GM23338 (cell line): ENCODE results near the gene ATCAY. TPM values are rescaled to one million over a fixed set of nuclear protein-coding genes. Genes with fewer than 3 reads are reported as not detected.

Experiments
- ATAC-seq: fragments of 200-7000 bp; cut with Tn5 transposase; 3 replicates; pipeline ENCODE4 v1.9.1; 2020
- DNase-seq: peaks from one replicate; pipeline ENCODE4 v3.0.0-alpha.2; 2015; ENCODE audit warnings: low spot score
- H2AFZ ChIP-seq: fragments of 200-600 bp; sonication (generic); 2 replicates; pipeline ENCODE4 v1.8.0; 2016; ENCODE audit warnings: antibody characterized with exemption, mild to moderate bottlenecking, moderate library complexity
- H3F3A ChIP-seq: fragments of 200-600 bp; sonication (generic); replicated peaks from 2 replicates; pipeline ENCODE4 v1.8.0; 2017; ENCODE audit warnings: antibody characterized with exemption, mixed run types, low read depth
- H3K27ac ChIP-seq: fragments of 200-600 bp; sonication (generic); 2 replicates; pipeline ENCODE4 v1.6.1; 2016; ENCODE audit warnings: low read depth
- H3K27me3 ChIP-seq: fragments of 200-600 bp; sonication (generic); 2 replicates; pipeline ENCODE4 v1.8.0; 2016; ENCODE audit warnings: mild to moderate bottlenecking, mixed run types, moderate library complexity; ENCODE audit not compliant: insufficient read depth
- H3K36me3 ChIP-seq: fragments of 200-600 bp; sonication (generic); 2 replicates; pipeline ENCODE4 v1.8.0; 2016; ENCODE audit warnings: mild to moderate bottlenecking; ENCODE audit not compliant: insufficient read depth
- H3K4me1 ChIP-seq: fragments of 200-600 bp; sonication (generic); 2 replicates; pipeline ENCODE4 v1.8.0; 2016; ENCODE audit warnings: mild to moderate bottlenecking, moderate library complexity; ENCODE audit not compliant: insufficient read depth
- H3K4me2 ChIP-seq: fragments of 200-600 bp; sonication (generic); 2 replicates; pipeline ENCODE4 v1.7.1; 2017; ENCODE audit warnings: mixed run types
- H3K4me3 ChIP-seq: fragments of 200-600 bp; sonication (generic); 2 replicates; pipeline ENCODE4 v1.6.1; 2016; ENCODE audit warnings: mixed run types
- H3K79me2 ChIP-seq: fragments of 200-600 bp; sonication (generic); replicated peaks from 2 replicates; pipeline ENCODE4 v1.8.0; 2017; ENCODE audit warnings: mild to moderate bottlenecking; ENCODE audit not compliant: insufficient read depth
- H3K9me2 ChIP-seq: fragments of 200-600 bp; sonication (generic); 2 replicates; pipeline ENCODE4 v1.8.0; 2017; ENCODE audit not compliant: insufficient read depth
- H4K20me1 ChIP-seq: fragments of 200-600 bp; sonication (generic); replicated peaks from 2 replicates; pipeline ENCODE4 v1.8.0; 2017; ENCODE audit warnings: mild to moderate bottlenecking; ENCODE audit not compliant: insufficient read depth
- H3K27ac Mint-ChIP-seq: 2 replicates; pipeline ENCODE4 v1.8.0; 2020; ENCODE audit warnings: inconsistent platforms, mild to moderate bottlenecking, moderate library complexity, mixed read lengths
- H3K27me3 Mint-ChIP-seq: 3 replicates; pipeline ENCODE4 v1.8.0; 2022; ENCODE audit warnings: low read depth, mild to moderate bottlenecking, moderate library complexity, mixed read lengths, inconsistent platforms; ENCODE audit not compliant: insufficient read depth, poor library complexity
- H3K36me3 Mint-ChIP-seq: 3 replicates; pipeline ENCODE4 v1.8.0; 2021; ENCODE audit warnings: low read depth, mild to moderate bottlenecking, inconsistent platforms, moderate library complexity, mixed read lengths
- H3K4me1 Mint-ChIP-seq: 3 replicates; pipeline ENCODE4 v1.8.0; 2020; ENCODE audit warnings: mild to moderate bottlenecking, inconsistent platforms, mixed read lengths
- H3K4me3 Mint-ChIP-seq: 3 replicates; pipeline ENCODE4 v1.8.0; 2021; ENCODE audit warnings: moderate library complexity, mild to moderate bottlenecking, inconsistent platforms, mixed read lengths
- H3K9me3 Mint-ChIP-seq: 3 replicates; pipeline ENCODE4 v1.8.0; 2020; ENCODE audit warnings: moderate library complexity, mild to moderate bottlenecking, inconsistent platforms, mixed read lengths
- JUNB ChIP-seq: IDR thresholded peaks from one replicate; pipeline ENCODE4 v1.6.1; 2016; ENCODE audit warnings: antibody characterized with exemption; ENCODE audit not compliant: unreplicated experiment
- ZNF114 ChIP-seq: fragments of 250-450 bp; sonication (Bioruptor Pico); IDR thresholded peaks from 2 replicates; pipeline ENCODE4 v1.5.0; 2020; ENCODE audit warnings: mild to moderate bottlenecking, moderate library complexity
- ZNF462 ChIP-seq: fragments of 250-450 bp; sonication (Bioruptor Pico); IDR thresholded peaks from 2 replicates; pipeline ENCODE4 v1.5.0; 2020; ENCODE audit warnings: mild to moderate bottlenecking, moderate library complexity
- polyA plus RNA-seq: library from polyadenylated mRNA; unstranded; fragments of >200 nt; fragmentation: Nextera tagmentation; extraction: Ambion mirVana; gene quantifications from 2 replicates; pipeline ENCODE4 v1.2.1, GENCODE V29; 2016
- total RNA-seq: library from RNA; depleted of rRNA; stranded (reverse); fragments of >200 nt; shearing (Covaris generic); gene quantifications from 2 replicates; pipeline ENCODE4 v1.2.3, GENCODE V29; 2014
- TF ChIP-seq, protein P1 (sequence below), 2 experiments: fragments of 200-600 bp in 1 of 2; sonication (generic) in 1 of 2; conservative IDR thresholded peaks; 2 replicates each; pipeline versions ENCODE4 v1.5.1 to v1.6.1; 2016 to 2017; ENCODE audit warnings: antibody characterized with exemption in 2 of 2, low read depth in 2 of 2, mild to moderate bottlenecking in 2 of 2, moderate library complexity in 1 of 2

ATCAY gene
- total and polyA plus RNA-seq, 2 experiments from 2014 or later = 16.9 to 45.7 TPM

DNA sequence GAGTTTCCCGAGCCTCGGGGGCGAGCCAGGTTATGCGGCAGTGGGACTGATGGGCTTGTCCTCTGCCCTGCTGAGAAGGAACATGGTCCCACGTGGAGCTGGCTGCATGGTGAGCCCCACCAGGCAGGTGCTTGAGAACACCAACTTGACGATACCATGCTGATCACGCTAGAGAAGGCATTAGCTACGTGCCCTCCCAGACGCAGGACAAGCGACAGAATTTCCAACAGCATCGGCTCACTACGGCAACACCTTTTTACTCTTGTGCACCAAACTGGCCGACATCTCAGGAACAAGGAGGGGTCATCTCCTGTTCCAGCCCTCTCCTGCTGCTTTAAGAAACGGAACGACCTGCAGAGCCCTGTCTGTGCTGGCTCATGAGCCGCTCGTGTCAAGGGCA, 20.0 kb upstream of the ATCAY start (continued):
- TF ChIP-seq ZNF462 (CRISPR knock-in tag) = no peak
- no peak for TF ChIP-seq ZNF114 (CRISPR knock-in tag)
- TF ChIP-seq, protein P1, sequence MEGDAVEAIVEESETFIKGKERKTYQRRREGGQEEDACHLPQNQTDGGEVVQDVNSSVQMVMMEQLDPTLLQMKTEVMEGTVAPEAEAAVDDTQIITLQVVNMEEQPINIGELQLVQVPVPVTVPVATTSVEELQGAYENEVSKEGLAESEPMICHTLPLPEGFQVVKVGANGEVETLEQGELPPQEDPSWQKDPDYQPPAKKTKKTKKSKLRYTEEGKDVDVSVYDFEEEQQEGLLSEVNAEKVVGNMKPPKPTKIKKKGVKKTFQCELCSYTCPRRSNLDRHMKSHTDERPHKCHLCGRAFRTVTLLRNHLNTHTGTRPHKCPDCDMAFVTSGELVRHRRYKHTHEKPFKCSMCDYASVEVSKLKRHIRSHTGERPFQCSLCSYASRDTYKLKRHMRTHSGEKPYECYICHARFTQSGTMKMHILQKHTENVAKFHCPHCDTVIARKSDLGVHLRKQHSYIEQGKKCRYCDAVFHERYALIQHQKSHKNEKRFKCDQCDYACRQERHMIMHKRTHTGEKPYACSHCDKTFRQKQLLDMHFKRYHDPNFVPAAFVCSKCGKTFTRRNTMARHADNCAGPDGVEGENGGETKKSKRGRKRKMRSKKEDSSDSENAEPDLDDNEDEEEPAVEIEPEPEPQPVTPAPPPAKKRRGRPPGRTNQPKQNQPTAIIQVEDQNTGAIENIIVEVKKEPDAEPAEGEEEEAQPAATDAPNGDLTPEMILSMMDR (conservative IDR thresholded peaks at IDR 0.05; ENCODE audit: low read depth in 2 of 2) = no peak

GRCh38 chr19:3862826-3863500, 17.5 kb upstream of the ATCAY start:
- H3K9me2 ChIP-seq = no peaks in the 10 kb centered on the region
- H3K4me1 ChIP-seq = peaks cover 7% of the 10 kb centered on the region
- no peak overlapping the region for H2AFZ ChIP-seq
- no peak overlapping the region for H3K4me3 ChIP-seq
- Mint-ChIP-seq H3K4me3 (no peak overlapping the region), H3K9me3 (peaks cover 2% of the 10 kb centered on the region; the same call in 1 of the 3 replicates), H3K27me3 (peaks cover 7% of the 10 kb centered on the region), H3K36me3 (peaks cover 4% of the 10 kb centered on the region; the same call in 1 of the 3 replicates), H3K27ac (no peak overlapping the region), H3K4me1 (peaks cover 12% of the 10 kb centered on the region)
- H3K27me3 ChIP-seq = no peaks in the 10 kb centered on the region
- H3F3A ChIP-seq = no peaks in the 10 kb centered on the region
- no peaks in the 10 kb centered on the region for H3K36me3 ChIP-seq
- H4K20me1 ChIP-seq = peaks cover 6% of the 10 kb centered on the region; the same call in 1 of the 2 replicates
- ATAC-seq = no peak
- no peak overlapping the region for H3K27ac ChIP-seq
- no peak overlapping the region for H3K4me2 ChIP-seq
- peaks cover 41% of the 10 kb centered on the region for H3K79me2 ChIP-seq
- no peak for TF ChIP-seq JUNB
- TF ChIP-seq, protein P1 (conservative IDR thresholded peaks at IDR 0.05; ENCODE audit: low read depth in 2 of 2) = peak in 1 of 2 experiments; percentile 39; a peak in 2 of 4 replicates
- DNase-seq = no peak
